HUES64 (cell line): ENCODE measurements around the gene PTK6.
"Not testable (repeated sequence)": the region's sequence is repeated elsewhere in the genome, so short reads cannot be mapped to it uniquely, and the experiment has no call there.

ENCODE experiments used
- H3K27ac ChIP-seq: 2 replicates; pipeline ENCODE4 v1.7.0; 2013; ENCODE audit warnings: low read depth, low read length, inconsistent platforms
- H3K27me3 ChIP-seq: 2 replicates; pipeline ENCODE4 v1.6.1; 2013; ENCODE audit warnings: mild to moderate bottlenecking, low read length; ENCODE audit not compliant: insufficient read depth
- H3K36me3 ChIP-seq: 2 replicates; pipeline ENCODE4 v1.6.1; 2013; ENCODE audit warnings: mild to moderate bottlenecking, low read length; ENCODE audit not compliant: insufficient read depth
- H3K4me1 ChIP-seq: 2 replicates; pipeline ENCODE4 v1.6.1; 2013; ENCODE audit warnings: mild to moderate bottlenecking, low read length, moderate library complexity; ENCODE audit not compliant: insufficient read depth
- H3K4me3 ChIP-seq: 2 replicates; pipeline ENCODE4 v1.5.1; 2013; ENCODE audit warnings: mild to moderate bottlenecking, low read length, moderate library complexity
- H3K9ac ChIP-seq: 2 replicates; pipeline ENCODE4 v1.6.1; 2013; ENCODE audit warnings: mild to moderate bottlenecking, low read depth, low read length
- H3K9me3 ChIP-seq: 2 replicates; pipeline ENCODE4 v1.6.1; 2013; ENCODE audit warnings: low read depth, low read length; ENCODE audit not compliant: insufficient read depth
- WGBS: fragments of 150-250, 120-280 bp; methylation state at CpG from one replicate; pipeline ENCODE4 v1.1.7; 2013; ENCODE audit warnings: missing lambda C conversion rate; 5-methylcytosine and 5-hydroxymethylcytosine counted together

Gene PTK6

DNA sequence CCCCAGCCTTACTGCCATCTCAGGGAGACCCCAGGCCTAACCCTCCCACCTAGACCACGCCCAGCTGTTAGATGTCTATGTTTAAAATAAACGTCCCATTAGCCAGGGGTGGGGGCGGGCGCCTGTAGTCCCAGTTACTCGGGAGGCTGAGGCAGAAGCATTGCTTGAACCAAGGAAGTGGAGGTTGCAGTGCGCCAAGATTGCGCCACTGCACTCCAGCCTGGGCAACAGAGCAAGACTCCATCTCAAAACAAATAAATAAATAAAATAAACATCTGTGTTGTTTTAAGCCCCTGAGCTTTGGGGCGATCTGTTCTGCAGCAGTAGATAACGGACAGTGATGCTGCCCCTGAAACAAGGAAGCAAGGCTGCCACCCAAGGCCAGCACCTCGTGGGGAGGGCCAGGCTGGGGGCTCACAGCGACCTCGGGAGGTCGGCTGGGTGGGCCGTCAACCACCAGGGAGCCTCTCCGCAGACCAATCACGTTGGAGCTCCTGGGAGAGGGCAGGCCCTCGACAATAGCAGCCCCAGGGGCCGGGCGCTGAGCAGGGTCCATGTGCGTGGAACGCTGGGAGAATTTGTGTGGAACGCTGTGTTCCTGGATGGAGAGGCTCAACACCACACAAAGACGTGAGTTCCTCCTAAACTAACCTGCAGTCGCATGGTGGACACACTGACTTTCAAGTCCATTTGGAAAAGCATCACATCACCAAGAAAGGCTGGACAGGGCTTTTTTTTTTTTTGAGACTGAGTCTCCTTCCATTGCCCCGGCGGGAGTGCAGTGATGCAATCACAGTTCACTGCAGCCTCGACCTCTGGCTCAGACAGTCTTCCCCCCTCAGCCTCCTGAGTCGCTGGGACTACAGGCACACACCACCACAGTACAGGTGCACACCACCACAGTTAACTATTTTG is 37.9 kb upstream of the PTK6 start:
- H3K4me1 ChIP-seq, result no peaks in the 10 kb centered on the region
- H3K4me3 ChIP-seq, result no peak overlapping the region
- no peak overlapping the region for H3K9ac ChIP-seq

GRCh38 chr20:63574156-63574828 is 37.1 kb upstream of the PTK6 start, which contains the start of gene HELZ2:
HELZ2 (minus strand) TSS chr20:63574239; CDS start chr20:63572385, 1,854 bp downstream.
- H3K27ac ChIP-seq, result no peak within 1 kb of the TSS
- H3K4me1 ChIP-seq, result no peaks in the 10 kb centered on the region
- no peaks in the 10 kb centered on the region for H3K9me3 ChIP-seq
- H3K27me3 ChIP-seq, result no peaks in the 10 kb centered on the region; the same call in 1 of the 2 replicates
- WGBS, result 8% methylated on average over 40 of the region's 40 CpGs
- H3K36me3 ChIP-seq, result no peaks in the 10 kb centered on the region
- H3K9ac ChIP-seq, result peak within 1 kb of the TSS; percentile 60; the same call in 1 of the 2 replicates
- peak within 1 kb of the TSS; percentile 76 for H3K4me3 ChIP-seq

More for the DNA sequence above, 37.9 kb upstream of the PTK6 start:
- no peak overlapping the region for H3K27ac ChIP-seq
- H3K9me3 ChIP-seq, result no peaks in the 10 kb centered on the region
- H3K27me3 ChIP-seq, result no peaks in the 10 kb centered on the region; the same call in 1 of the 2 replicates
- 77% methylated on average over 28 of the region's 28 CpGs for WGBS
- H3K36me3 ChIP-seq, result no peaks in the 10 kb centered on the region

GRCh38 chr20:63573647-63574131 is 36.5 kb upstream of the PTK6 start:
- WGBS, result 7% methylated on average over 22 of the region's 24 CpGs
- Histone ChIP-seq H3K4me1 (no peaks in the 10 kb centered on the region), H3K27ac (no peak overlapping the region), H3K36me3 (no peaks in the 10 kb centered on the region), H3K9ac (peak overlapping the region; percentile 60; the same call in 1 of the 2 replicates), H3K27me3 (no peaks in the 10 kb centered on the region; the same call in 1 of the 2 replicates), H3K9me3 (no peaks in the 10 kb centered on the region), H3K4me3 (peak overlapping the region; percentile 76)

DNA sequence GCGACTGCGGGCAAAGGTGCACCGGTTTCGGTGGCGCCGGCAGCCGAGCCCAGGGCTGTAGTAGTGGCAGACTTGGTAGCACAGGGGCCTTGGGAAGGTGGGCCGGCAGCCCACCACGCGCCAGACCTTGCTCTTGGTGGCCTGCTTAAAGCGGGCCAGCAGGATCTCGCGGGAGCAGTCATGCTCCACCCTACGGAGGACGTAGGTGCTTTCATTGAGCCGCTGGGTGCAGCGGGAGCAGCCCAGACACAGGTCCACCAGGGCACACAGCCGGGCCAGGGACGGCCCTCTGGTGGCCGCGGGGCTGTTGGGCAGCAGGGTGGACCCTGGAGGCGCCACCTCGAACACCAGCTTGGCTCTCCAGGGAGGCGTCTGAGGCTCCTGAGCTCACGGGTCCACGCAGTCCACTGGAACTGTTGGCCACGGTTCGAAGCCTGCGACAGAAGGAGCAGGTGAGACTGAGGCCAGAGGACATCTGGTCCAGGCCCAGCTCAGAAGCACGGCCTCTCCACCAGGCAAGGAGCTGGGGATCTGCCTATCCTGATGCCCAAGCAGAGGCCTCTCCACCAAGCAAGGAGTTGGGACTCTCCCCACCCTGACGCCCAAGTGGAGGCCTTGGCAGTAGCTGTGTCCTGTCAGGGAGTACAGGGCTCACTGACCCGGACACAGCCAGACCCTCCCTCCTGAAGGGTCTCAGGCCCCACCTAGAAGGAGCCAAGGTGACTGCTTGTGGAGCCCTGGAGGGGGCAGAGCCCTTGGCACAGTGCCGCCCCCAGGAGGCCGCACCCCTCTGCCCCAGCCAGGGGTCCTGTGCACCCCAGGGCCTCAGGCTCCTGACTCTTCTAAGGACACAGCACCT is 35.8 kb upstream of the PTK6 start:
- Histone ChIP-seq H3K36me3 (no peaks in the 10 kb centered on the region), H3K9ac (no peak overlapping the region), H3K4me3 (peak overlapping the region; percentile 76), H3K27me3 (no peaks in the 10 kb centered on the region; the same call in 1 of the 2 replicates), H3K4me1 (no peaks in the 10 kb centered on the region), H3K27ac (no peak overlapping the region), H3K9me3 (no peaks in the 10 kb centered on the region)
- 90% methylated on average over 34 of the region's 34 CpGs for whole genome bisulfite sequencing

GRCh38 chr20:63572071-63572787 is 35.1 kb upstream of the PTK6 start:
- Histone ChIP-seq H3K4me1 (no peaks in the 10 kb centered on the region), H3K9ac (no peak overlapping the region), H3K27ac (no peak overlapping the region), H3K36me3 (no peaks in the 10 kb centered on the region), H3K27me3 (no peaks in the 10 kb centered on the region; the same call in 1 of the 2 replicates), H3K4me3 (no peak overlapping the region), H3K9me3 (no peaks in the 10 kb centered on the region)
- 94% methylated on average over 48 of the region's 48 CpGs for WGBS

- not testable (repeated sequence) for H3K27ac ChIP-seq, H3K9me3 ChIP-seq, H3K9ac ChIP-seq, H3K4me1 ChIP-seq, H3K4me3 ChIP-seq, H3K27me3 ChIP-seq, H3K36me3 ChIP-seq
- WGBS, result 82% methylated on average over 3 of the region's 11 CpGs
These were observed 33.9 kb upstream of the PTK6 start for GRCh38 chr20:63571087-63571478.

GRCh38 chr20:63570281-63571086 is 33.3 kb upstream of the PTK6 start:
- no peaks in the 10 kb centered on the region for H3K4me1 ChIP-seq
- no peak overlapping the region for H3K27ac ChIP-seq
- H3K36me3 ChIP-seq, result no peaks in the 10 kb centered on the region
- no peak overlapping the region for H3K9ac ChIP-seq
- H3K27me3 ChIP-seq, result no peaks in the 10 kb centered on the region; the same call in 1 of the 2 replicates
- 93% methylated on average over 28 of the region's 28 CpGs for WGBS
- H3K9me3 ChIP-seq, result no peaks in the 10 kb centered on the region
- no peak overlapping the region for H3K4me3 ChIP-seq

- WGBS, result 95% methylated on average over 46 of the region's 46 CpGs
- Histone ChIP-seq H3K4me1 (no peaks in the 10 kb centered on the region), H3K9ac (no peak overlapping the region), H3K4me3 (no peak overlapping the region), H3K27me3 (no peaks in the 10 kb centered on the region; the same call in 1 of the 2 replicates), H3K9me3 (no peaks in the 10 kb centered on the region), H3K27ac (no peak overlapping the region), H3K36me3 (no peaks in the 10 kb centered on the region)
These were observed 32.1 kb upstream of the PTK6 start for GRCh38 chr20:63568986-63569949.
